A549 (cell line): ENCODE measurements around the gene PLEKHH1. TPM values are rescaled to one million over a fixed set of nuclear protein-coding genes. Genes with fewer than 3 reads are reported as not detected.
A peak's percentile ranks its signal among the peaks of the same experiment; 100 is the strongest.
"Not testable (repeated sequence)": the region's sequence is repeated elsewhere in the genome, so short reads cannot be mapped to it uniquely, and the experiment has no call there.

ENCODE experiments used
- ATAC-seq, 2 experiments: fragments of 200-7000 bp in 1 of 2; fragments of >200 bp in 1 of 2; cut with Nextera tagmentation in 1 of 2; cut with Tn5 transposase in 1 of 2; 3 replicates each; pipeline versions ENCODE4 v1.8.0 to v1.9.1; 2018 to 2020; ENCODE audit warnings: mild to moderate bottlenecking in 1 of 2, moderate library complexity in 1 of 2
- CTCF ChIA-PET: fragments of 300-600 bp; sonication (Branson Sonifier 250); formaldehyde crosslinking; extraction: SDS; loops from one replicate; lab custom pipeline; 2021; ENCODE audit warnings: antibody characterized with exemption, inconsistent platforms; lab: Yijun Ruan, JAX
- POLR2A ChIA-PET: fragments of 350-600 bp; formaldehyde crosslinking; extraction: SDS; loops from one replicate; lab custom pipeline; 2021; ENCODE audit warnings: antibody characterized with exemption, inconsistent platforms; lab: Yijun Ruan, JAX
- DNase-seq, 2 experiments: peaks; one replicate each; pipeline versions ENCODE4 v3.0.0 to v3.0.0-alpha.2; 2011 to 2016; ENCODE audit warnings: low read depth in 1 of 2, low spot score in 1 of 2
- FAIRE-seq: peaks from 2 replicates; lab custom pipeline; 2011; peaks lifted over from hg19 to GRCh38; lab: Jason Lieb, UNC
- H3K27ac ChIP-seq, 2 experiments: fragments of >200 bp; sonication (Bioruptor Twin); formaldehyde crosslinking; 3 replicates each; pipeline ENCODE4 v1.5.1; 2016 to 2017
- H3K4me1 ChIP-seq: fragments of >200 bp; sonication (Bioruptor Twin); formaldehyde crosslinking; 3 replicates; pipeline ENCODE4 v1.6.1; 2016
- H3K4me2 ChIP-seq: fragments of >200 bp; sonication (Bioruptor Twin); formaldehyde crosslinking; 3 replicates; pipeline ENCODE4 v1.6.1; 2016
- H3K4me3 ChIP-seq: fragments of >200 bp; sonication (Bioruptor Twin); formaldehyde crosslinking; 3 replicates; pipeline ENCODE4 v1.5.1; 2016
- H3K9me3 ChIP-seq: fragments of >200 bp; sonication (Bioruptor Twin); formaldehyde crosslinking; 3 replicates; pipeline ENCODE4 v1.6.1; 2016
- CHD4 ChIP-seq: fragments of 200-600 bp; sonication (generic); IDR thresholded peaks from 2 replicates; pipeline ENCODE4 v1.6.1; 2016; ENCODE audit warnings: antibody characterized with exemption, mild to moderate bottlenecking, borderline replicate concordance
- FOSL2 ChIP-seq, 2 experiments: fragments of 450-650 bp in 1 of 2; fragments of >200 bp in 1 of 2; sonication (Bioruptor Twin) in 1 of 2; formaldehyde crosslinking; IDR thresholded peaks; 2 replicates each; pipeline versions ENCODE4 v1.5.0 to v1.6.1; 2016 to 2020; ENCODE audit warnings: mild to moderate bottlenecking in 1 of 2, moderate library complexity in 1 of 2
- HDAC2 ChIP-seq: fragments of 200-600 bp; sonication (generic); IDR thresholded peaks from 2 replicates; pipeline ENCODE4 v1.6.1; 2016
- HOXB13 ChIP-seq: fragments of 250-450 bp; sonication (Bioruptor Pico); IDR thresholded peaks from 2 replicates; pipeline ENCODE4 v1.5.0; 2020; ENCODE audit warnings: low read depth, mild to moderate bottlenecking, moderate library complexity
- KDM5A ChIP-seq: fragments of 200-600 bp; sonication (generic); IDR thresholded peaks from 2 replicates; pipeline ENCODE4 v1.6.1; 2016; ENCODE audit warnings: antibody characterized with exemption, mild to moderate bottlenecking
- MAFK ChIP-seq: fragments of 450-650 bp; IDR thresholded peaks from 2 replicates; pipeline ENCODE4 v1.6.1; 2014; ENCODE audit not compliant: partially characterized antibody
- MAZ ChIP-seq: fragments of 150-350 bp; IDR thresholded peaks from 2 replicates; pipeline ENCODE4 v1.6.1; 2014; ENCODE audit warnings: antibody characterized with exemption, low read depth, low read length, borderline replicate concordance
- NR3C1 ChIP-seq: fragments of >200 bp; sonication (Bioruptor Twin); formaldehyde crosslinking; IDR thresholded peaks from 3 replicates; pipeline ENCODE4 v1.6.1; 2017
- RAD21 ChIP-seq, 2 experiments: fragments of >200 bp in 1 of 2; sonication (Bioruptor Twin) in 1 of 2; formaldehyde crosslinking in 1 of 2; IDR thresholded peaks in 1 of 2; conservative IDR thresholded peaks in 1 of 2; 2 replicates in 1 of 2; 3 replicates in 1 of 2; pipeline ENCODE4 v1.6.1; 2012 to 2018; ENCODE audit warnings: inconsistent platforms in 1 of 2
- SMC3 ChIP-seq: fragments of >200 bp; sonication (Bioruptor Twin); formaldehyde crosslinking; IDR thresholded peaks from 3 replicates; pipeline ENCODE4 v1.6.1; 2018; ENCODE audit warnings: inconsistent platforms
- TP53 ChIP-seq: fragments of 250-450 bp; sonication (Bioruptor Pico); IDR thresholded peaks from 2 replicates; pipeline ENCODE4 v1.5.0; 2021; ENCODE audit warnings: mild to moderate bottlenecking, moderate library complexity
- WGBS: methylation state at CpG from one replicate; pipeline ENCODE4 v1.1.6; 2017; ENCODE audit errors: missing lambda C conversion rate; 5-methylcytosine and 5-hydroxymethylcytosine counted together
- polyA plus RNA-seq, 4 experiments: library from polyadenylated mRNA; depleted of rRNA in 3 of 4; stranded (reverse); fragments of >200 nt; fragmentation: RNase III in 1 of 4; extraction: RNeasy Plus Mini Kit Qiagen cat#74134 plus additional on column Dnase treatment in 1 of 4; gene quantifications; 2 replicates in 3 of 4; 3 replicates in 1 of 4; pipeline ENCODE4 v1.2.3, GENCODE V29; 2011 to 2017
- TF ChIP-seq, protein P1 (sequence below): fragments of 250-450 bp; sonication (Bioruptor Pico); IDR thresholded peaks from 2 replicates; pipeline ENCODE4 v1.5.0; 2021; ENCODE audit warnings: mild to moderate bottlenecking, moderate library complexity, borderline replicate concordance
- TF ChIP-seq, protein P2 (sequence below): fragments of >200 bp; sonication (Bioruptor Twin); formaldehyde crosslinking; IDR thresholded peaks from 2 replicates; pipeline ENCODE4 v1.6.1; 2016
- TF ChIP-seq, protein P3 (sequence below): fragments of 450-650 bp; IDR thresholded peaks from 2 replicates; pipeline ENCODE4 v1.6.1; 2014; ENCODE audit warnings: antibody characterized with exemption

The PLEKHH1 gene
- polyA plus RNA-seq, 2 of the 4 experiments (the other 2 are of a cell fraction) = 3.5 to 5.1 TPM

DNA sequence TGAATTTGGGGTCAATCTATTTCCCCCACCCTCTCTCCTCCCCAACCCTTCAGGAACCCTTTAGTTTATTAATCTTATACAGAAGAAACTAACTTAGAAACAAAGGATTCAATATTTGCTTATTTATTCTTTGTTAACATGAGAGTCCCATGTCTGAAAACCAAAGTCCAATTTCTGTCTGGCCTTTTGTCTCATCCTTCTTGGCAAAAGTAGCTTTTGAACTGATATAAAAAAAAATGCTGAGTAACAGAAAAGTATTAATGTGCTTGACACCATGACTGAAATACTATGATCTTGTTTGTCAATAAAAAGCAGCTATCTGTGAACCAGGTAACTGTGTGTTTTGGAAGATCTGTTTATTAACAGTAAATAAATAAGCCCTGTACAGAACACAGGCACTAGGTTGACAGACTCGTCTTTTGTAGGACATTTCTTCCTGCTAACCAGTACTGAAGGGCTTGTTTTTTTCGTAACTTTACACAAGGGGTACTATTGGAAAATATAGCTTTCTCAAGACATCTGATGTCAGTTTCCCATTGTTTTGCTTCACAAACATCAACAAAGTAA lies 56.2 kb downstream of the PLEKHH1 start:
- no peak overlapping the region for H3K27ac ChIP-seq
- TF ChIP-seq MAFK (peak; percentile 62), SMC3 (no peak), FOSL2 (IDR thresholded peaks at IDR 0.05) (no peak), FOSL2 (CRISPR knock-in tag; IDR thresholded peaks at IDR 0.05) (no peak), NR3C1 (no peak), KDM5A (no peak)
- TF ChIP-seq, protein P1, sequence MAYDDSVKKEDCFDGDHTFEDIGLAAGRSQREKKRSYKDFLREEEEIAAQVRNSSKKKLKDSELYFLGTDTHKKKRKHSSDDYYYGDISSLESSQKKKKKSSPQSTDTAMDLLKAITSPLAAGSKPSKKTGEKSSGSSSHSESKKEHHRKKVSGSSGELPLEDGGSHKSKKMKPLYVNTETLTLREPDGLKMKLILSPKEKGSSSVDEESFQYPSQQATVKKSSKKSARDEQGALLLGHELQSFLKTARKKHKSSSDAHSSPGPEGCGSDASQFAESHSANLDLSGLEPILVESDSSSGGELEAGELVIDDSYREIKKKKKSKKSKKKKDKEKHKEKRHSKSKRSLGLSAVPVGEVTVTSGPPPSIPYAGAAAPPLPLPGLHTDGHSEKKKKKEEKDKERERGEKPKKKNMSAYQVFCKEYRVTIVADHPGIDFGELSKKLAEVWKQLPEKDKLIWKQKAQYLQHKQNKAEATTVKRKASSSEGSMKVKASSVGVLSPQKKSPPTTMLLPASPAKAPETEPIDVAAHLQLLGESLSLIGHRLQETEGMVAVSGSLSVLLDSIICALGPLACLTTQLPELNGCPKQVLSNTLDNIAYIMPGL (CRISPR knock-in tag) = no peak
- POLR2A ChIA-PET = interaction anchor here (1.8 kb wide), 1 partner anchor 11 kb away, joined by 5 read pairs; the partner anchor contains the start of gene PIGH
- 50% methylated on average over 2 of the region's 2 CpGs for WGBS
- H3K9me3 ChIP-seq = no peaks in the 10 kb centered on the region
- DNase-seq (no peak), ATAC-seq (no peak), FAIRE-seq (peak; percentile 84)
- H3K4me3 ChIP-seq = no peak overlapping the region
- CTCF ChIA-PET = interaction anchor here (0.6 to 15.9 kb wide), 11 partner anchors 11 to 113 kb away, joined by 3 to 267 read pairs (median 4); partner anchors contain the start of genes PIGH, RDH12 and VTI1B
- no peaks in the 10 kb centered on the region for H3K4me1 ChIP-seq
- H3K4me2 ChIP-seq = no peak overlapping the region

DNA sequence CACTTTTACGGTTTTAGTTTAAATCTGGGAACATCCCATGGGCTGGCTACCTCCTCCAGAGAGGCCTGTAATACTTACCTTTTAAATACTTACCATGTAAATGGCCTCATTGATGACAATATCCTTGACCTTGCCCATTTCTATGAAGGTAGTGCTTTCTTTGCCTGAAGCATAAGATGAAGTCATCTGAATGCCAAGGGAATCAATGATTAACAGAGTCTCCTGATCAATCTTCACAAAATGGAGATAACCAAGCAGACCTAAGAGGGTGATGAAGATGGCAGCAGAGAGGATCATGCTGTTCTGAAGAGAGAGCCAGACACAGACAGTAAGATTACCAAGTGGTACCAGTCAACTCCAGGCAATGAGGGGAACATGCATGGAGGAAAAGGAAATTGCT lies 60.6 kb downstream of the PLEKHH1 start:
- POLR2A ChIA-PET, H3K9me3 ChIP-seq, DNase-seq, H3K4me2 ChIP-seq, H3K4me1 ChIP-seq, ATAC-seq, H3K4me3 ChIP-seq, FAIRE-seq, H3K27ac ChIP-seq: not testable (repeated sequence)
- 0% methylated on average over 1 of the region's 1 CpG for WGBS
- CTCF ChIA-PET = interaction anchor here (0.7 to 1.5 kb wide), 5 partner anchors 9 to 111 kb away, joined by 3 to 7 read pairs (median 5); no protein-coding TSS in a partner anchor

DNA sequence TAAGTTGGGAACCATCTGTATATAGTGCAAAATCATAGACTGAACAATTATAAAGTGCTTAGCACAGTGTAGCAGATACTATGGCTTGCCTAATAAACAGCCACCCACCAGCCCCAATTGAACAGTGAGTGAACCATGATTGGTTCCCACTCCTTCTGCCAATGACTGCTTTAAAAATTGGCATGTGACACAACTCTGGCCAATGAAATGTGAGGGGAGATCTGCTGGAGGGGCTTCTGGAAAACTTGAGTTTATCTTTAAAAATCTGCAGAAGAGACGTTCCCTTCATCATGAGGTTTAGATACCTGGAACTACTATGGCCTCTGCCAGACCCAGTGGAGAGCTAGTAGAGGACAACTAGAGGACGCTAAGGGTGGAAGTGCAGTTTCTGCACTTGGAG lies 62.3 kb downstream of the PLEKHH1 start:
- no peak overlapping the region for H3K27ac ChIP-seq
- TF ChIP-seq, protein P2, sequence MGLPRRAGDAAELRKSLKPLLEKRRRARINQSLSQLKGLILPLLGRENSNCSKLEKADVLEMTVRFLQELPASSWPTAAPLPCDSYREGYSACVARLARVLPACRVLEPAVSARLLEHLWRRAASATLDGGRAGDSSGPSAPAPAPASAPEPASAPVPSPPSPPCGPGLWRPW = no peak
- TF ChIP-seq HDAC2 (no peak), HOXB13 (no peak), RAD21 (conservative IDR thresholded peaks at IDR 0.05 in 1 of 2, IDR thresholded peaks at IDR 0.05 in 1 of 2) (no peak), TP53 (CRISPR knock-in tag) (no peak), CHD4 (no peak), MAZ (no peak)
- TF ChIP-seq, protein P3, sequence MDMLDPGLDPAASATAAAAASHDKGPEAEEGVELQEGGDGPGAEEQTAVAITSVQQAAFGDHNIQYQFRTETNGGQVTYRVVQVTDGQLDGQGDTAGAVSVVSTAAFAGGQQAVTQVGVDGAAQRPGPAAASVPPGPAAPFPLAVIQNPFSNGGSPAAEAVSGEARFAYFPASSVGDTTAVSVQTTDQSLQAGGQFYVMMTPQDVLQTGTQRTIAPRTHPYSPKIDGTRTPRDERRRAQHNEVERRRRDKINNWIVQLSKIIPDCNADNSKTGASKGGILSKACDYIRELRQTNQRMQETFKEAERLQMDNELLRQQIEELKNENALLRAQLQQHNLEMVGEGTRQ = 0 out of 2 replicates have a peak, but pooled peaks have one; percentile 21
- WGBS = 85% methylated on average over 2 of the region's 2 CpGs
- no peak overlapping the region for H3K4me3 ChIP-seq
- DNase-seq (no peak), ATAC-seq (no peak), FAIRE-seq (no peak)
- peaks cover 8% of the 10 kb centered on the region; the same call in 2 of the 3 replicates for H3K4me1 ChIP-seq
- ChIA-PET CTCF (interaction anchor here (1.1 kb wide), 1 partner anchor 11 kb away, joined by 3 read pairs; no protein-coding TSS in a partner anchor), POLR2A (no interaction called here)
- no peak overlapping the region for H3K4me2 ChIP-seq
- no peaks in the 10 kb centered on the region for H3K9me3 ChIP-seq
